IMR-90 (cell line): Measurements from ENCODE around the gene CELA2B.

Experiments
- CEBPB ChIP-seq: IDR thresholded peaks from 2 replicates; pipeline ENCODE4 v1.6.1; 2012; ENCODE audit warnings: low read depth, low read length, improper control_type of control experiment
- FOS ChIP-seq: fragments of 150-350 bp; IDR thresholded peaks from 2 replicates; pipeline ENCODE4 v1.6.1; 2016; ENCODE audit warnings: low read depth, low read length
- MXI1 ChIP-seq: IDR thresholded peaks from 2 replicates; pipeline ENCODE4 v1.6.1; 2012; ENCODE audit warnings: low read depth, mild to moderate bottlenecking, low read length, moderate library complexity, borderline replicate concordance
- POLR2A ChIP-seq: IDR thresholded peaks from 2 replicates; pipeline ENCODE4 v1.6.1; 2012; ENCODE audit warnings: mild to moderate bottlenecking, low read depth, low read length
- RAD21 ChIP-seq: IDR thresholded peaks from 2 replicates; pipeline ENCODE4 v1.6.1; 2012; ENCODE audit warnings: low read length, improper control_type of control experiment
- RFX5 ChIP-seq: IDR thresholded peaks from 2 replicates; pipeline ENCODE4 v1.8.0; 2012; ENCODE audit warnings: low read depth, mild to moderate bottlenecking, low read length, moderate library complexity
- SMC3 ChIP-seq: fragments of 150-350 bp; IDR thresholded peaks from 2 replicates; pipeline ENCODE4 v1.6.1; 2016; ENCODE audit warnings: low read depth, mild to moderate bottlenecking, antibody characterized with exemption, low read length, moderate library complexity
- TF ChIP-seq, protein P1 (sequence below): conservative IDR thresholded peaks from 2 replicates; pipeline ENCODE4 v1.5.1; 2012; ENCODE audit warnings: mild to moderate bottlenecking, low read depth, low read length, improper control_type of control experiment
- TF ChIP-seq, protein P2 (sequence below): fragments of 150-350 bp; IDR thresholded peaks from 2 replicates; pipeline ENCODE4 v1.6.1; 2016; ENCODE audit warnings: low read depth, mild to moderate bottlenecking, low read length, moderate library complexity, borderline replicate concordance
- TF ChIP-seq, protein P3 (sequence below): fragments of 150-350 bp; IDR thresholded peaks from 2 replicates; pipeline ENCODE4 v1.6.1; 2017; ENCODE audit warnings: mild to moderate bottlenecking, antibody characterized with exemption, low read length, low read depth

DNA sequence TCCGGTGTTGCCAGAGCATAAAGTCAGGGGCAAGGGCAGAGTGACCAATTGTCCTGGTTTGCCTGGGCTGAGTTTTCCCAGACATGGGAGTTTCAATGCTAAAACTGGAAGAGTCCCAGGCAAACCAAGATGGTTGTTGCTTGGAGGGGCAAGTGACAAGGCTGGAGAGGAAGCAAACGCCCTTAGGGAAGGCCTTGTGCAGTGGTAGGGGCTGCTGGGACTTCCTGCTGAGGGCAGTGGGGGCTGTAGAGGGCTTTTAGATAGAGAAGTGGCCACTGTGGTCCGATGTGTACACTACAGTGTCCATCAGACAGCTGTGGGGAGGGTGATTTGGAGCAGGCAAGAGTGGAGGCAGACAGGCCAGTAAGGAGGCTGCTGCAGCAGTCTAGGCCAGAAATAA is 26.3 kb upstream of the CELA2B start:
- TF ChIP-seq POLR2A = no peak
- TF ChIP-seq, protein P1, sequence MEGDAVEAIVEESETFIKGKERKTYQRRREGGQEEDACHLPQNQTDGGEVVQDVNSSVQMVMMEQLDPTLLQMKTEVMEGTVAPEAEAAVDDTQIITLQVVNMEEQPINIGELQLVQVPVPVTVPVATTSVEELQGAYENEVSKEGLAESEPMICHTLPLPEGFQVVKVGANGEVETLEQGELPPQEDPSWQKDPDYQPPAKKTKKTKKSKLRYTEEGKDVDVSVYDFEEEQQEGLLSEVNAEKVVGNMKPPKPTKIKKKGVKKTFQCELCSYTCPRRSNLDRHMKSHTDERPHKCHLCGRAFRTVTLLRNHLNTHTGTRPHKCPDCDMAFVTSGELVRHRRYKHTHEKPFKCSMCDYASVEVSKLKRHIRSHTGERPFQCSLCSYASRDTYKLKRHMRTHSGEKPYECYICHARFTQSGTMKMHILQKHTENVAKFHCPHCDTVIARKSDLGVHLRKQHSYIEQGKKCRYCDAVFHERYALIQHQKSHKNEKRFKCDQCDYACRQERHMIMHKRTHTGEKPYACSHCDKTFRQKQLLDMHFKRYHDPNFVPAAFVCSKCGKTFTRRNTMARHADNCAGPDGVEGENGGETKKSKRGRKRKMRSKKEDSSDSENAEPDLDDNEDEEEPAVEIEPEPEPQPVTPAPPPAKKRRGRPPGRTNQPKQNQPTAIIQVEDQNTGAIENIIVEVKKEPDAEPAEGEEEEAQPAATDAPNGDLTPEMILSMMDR = no peak
- no peak for TF ChIP-seq CEBPB
- no peak for TF ChIP-seq RAD21
- no peak for TF ChIP-seq SMC3
- TF ChIP-seq MXI1 = no peak
- no peak for TF ChIP-seq FOS
- TF ChIP-seq, protein P2, sequence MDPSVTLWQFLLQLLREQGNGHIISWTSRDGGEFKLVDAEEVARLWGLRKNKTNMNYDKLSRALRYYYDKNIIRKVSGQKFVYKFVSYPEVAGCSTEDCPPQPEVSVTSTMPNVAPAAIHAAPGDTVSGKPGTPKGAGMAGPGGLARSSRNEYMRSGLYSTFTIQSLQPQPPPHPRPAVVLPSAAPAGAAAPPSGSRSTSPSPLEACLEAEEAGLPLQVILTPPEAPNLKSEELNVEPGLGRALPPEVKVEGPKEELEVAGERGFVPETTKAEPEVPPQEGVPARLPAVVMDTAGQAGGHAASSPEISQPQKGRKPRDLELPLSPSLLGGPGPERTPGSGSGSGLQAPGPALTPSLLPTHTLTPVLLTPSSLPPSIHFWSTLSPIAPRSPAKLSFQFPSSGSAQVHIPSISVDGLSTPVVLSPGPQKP = no peak
- TF ChIP-seq, protein P3, sequence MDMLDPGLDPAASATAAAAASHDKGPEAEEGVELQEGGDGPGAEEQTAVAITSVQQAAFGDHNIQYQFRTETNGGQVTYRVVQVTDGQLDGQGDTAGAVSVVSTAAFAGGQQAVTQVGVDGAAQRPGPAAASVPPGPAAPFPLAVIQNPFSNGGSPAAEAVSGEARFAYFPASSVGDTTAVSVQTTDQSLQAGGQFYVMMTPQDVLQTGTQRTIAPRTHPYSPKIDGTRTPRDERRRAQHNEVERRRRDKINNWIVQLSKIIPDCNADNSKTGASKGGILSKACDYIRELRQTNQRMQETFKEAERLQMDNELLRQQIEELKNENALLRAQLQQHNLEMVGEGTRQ = no peak
- no peak for TF ChIP-seq RFX5
